Endothelial cell of umbilical vein (primary cell): ENCODE measurements around the gene CYP3A4. TPM values are rescaled to one million over a fixed set of nuclear protein-coding genes. Genes with fewer than 3 reads are reported as not detected.

Experiments used
- BruUV-seq: library from RNA; stranded (reverse); fragments of 400-500 nt; replicated peaks from 2 replicates; lab custom pipeline; 2021; lab: Mats Ljungman, UMichigan
- CTCF ChIA-PET: fragments of 300-600, 350-600 bp; sonication (Branson Sonifier 250); formaldehyde crosslinking; loops from one replicate; lab custom pipeline; 2021; ENCODE audit warnings: antibody characterized with exemption, inconsistent platforms; lab: Charles Lee
- POLR2A ChIA-PET: fragments of 300-600, 350-600 bp; sonication (Branson Sonifier 250); formaldehyde crosslinking; loops from one replicate; lab custom pipeline; 2021; ENCODE audit warnings: antibody characterized with exemption, inconsistent platforms; lab: Charles Lee
- DNase-seq: peaks from one replicate; pipeline ENCODE4 v3.0.0-alpha.2; 2011; ENCODE audit warnings: low read depth, low spot score
- FAIRE-seq: peaks from 2 replicates; lab custom pipeline; 2011; peaks lifted over from hg19 to GRCh38; lab: Jason Lieb, UNC
- H2AFZ ChIP-seq: 2 replicates; pipeline ENCODE4 v1.6.0; 2012; ENCODE audit warnings: low read depth, low read length, control low read depth, inconsistent platforms
- H3K27ac ChIP-seq: 2 replicates; pipeline ENCODE4 v1.5.1; 2011; ENCODE audit warnings: low read depth, mild to moderate bottlenecking, control low read depth, low read length, moderate library complexity; ENCODE audit not compliant: insufficient read depth
- H3K27me3 ChIP-seq, 2 experiments: 2 replicates each; pipeline versions ENCODE4 v1.6.0 to v1.6.1; 2011; ENCODE audit warnings: low read length in 2 of 2, mixed read lengths in 1 of 2; ENCODE audit not compliant: control insufficient read depth in 2 of 2, insufficient read depth in 2 of 2
- H3K36me3 ChIP-seq, 2 experiments: 2 replicates in 1 of 2; 3 replicates in 1 of 2; pipeline ENCODE4 v1.5.1; 2011; ENCODE audit warnings: low read length in 2 of 2, mild to moderate bottlenecking in 1 of 2, moderate library complexity in 1 of 2; ENCODE audit not compliant: control insufficient read depth in 2 of 2, insufficient read depth in 2 of 2; ENCODE audit errors: extremely low read depth in 1 of 2
- H3K4me1 ChIP-seq: 3 replicates; pipeline ENCODE4 v1.5.1; 2011; ENCODE audit warnings: mild to moderate bottlenecking, low read length; ENCODE audit not compliant: control insufficient read depth, insufficient read depth; ENCODE audit errors: extremely low read depth
- H3K4me2 ChIP-seq: 2 replicates; pipeline ENCODE4 v1.6.1; 2011; ENCODE audit warnings: low read length, control low read depth, mixed read lengths; ENCODE audit not compliant: insufficient read depth
- H3K4me3 ChIP-seq, 3 experiments: fragments of 200-600 bp in 1 of 3; sonication (generic), shearing (Covaris generic) in 1 of 3; replicated peaks in 1 of 3; 2 replicates each; pipeline ENCODE4 v1.5.1; 2011 to 2016; ENCODE audit warnings: control low read depth in 3 of 3, low read length in 3 of 3, mild to moderate bottlenecking in 2 of 3, inconsistent platforms in 1 of 3, low read depth in 1 of 3, moderate library complexity in 1 of 3; ENCODE audit not compliant: insufficient read depth in 1 of 3
- H3K79me2 ChIP-seq: 2 replicates; pipeline ENCODE4 v1.6.0; 2012; ENCODE audit warnings: low read length, inconsistent platforms; ENCODE audit not compliant: control insufficient read depth, insufficient read depth
- H3K9ac ChIP-seq: replicated peaks from 2 replicates; pipeline ENCODE3; 2011; ENCODE audit warnings: low read length, control low read depth; ENCODE audit not compliant: insufficient read depth; ENCODE audit errors: extremely low read depth
- H3K9me1 ChIP-seq: replicated peaks from 3 replicates; pipeline ENCODE4 v1.6.0; 2011; ENCODE audit warnings: mild to moderate bottlenecking, low read length; ENCODE audit not compliant: control insufficient read depth, insufficient read depth; ENCODE audit errors: extremely low read depth
- H3K9me3 ChIP-seq: replicated peaks from 2 replicates; pipeline ENCODE4 v1.5.1; 2012; ENCODE audit warnings: low read length, inconsistent platforms; ENCODE audit not compliant: control insufficient read depth, insufficient read depth
- H4K20me1 ChIP-seq: replicated peaks from 2 replicates; pipeline ENCODE3; 2011; ENCODE audit warnings: mild to moderate bottlenecking, low read length; ENCODE audit not compliant: control insufficient read depth, insufficient read depth; ENCODE audit errors: extremely low read depth
- EZH2 ChIP-seq: IDR thresholded peaks from 2 replicates; pipeline ENCODE4 v1.6.1; 2012; ENCODE audit warnings: borderline replicate concordance, low read depth, mild to moderate bottlenecking, moderate library complexity, low read length, inconsistent platforms; ENCODE audit not compliant: severe bottlenecking
- FOS ChIP-seq: IDR thresholded peaks from 2 replicates; pipeline ENCODE4 v1.6.1; 2011; ENCODE audit warnings: mild to moderate bottlenecking, low read length, moderate library complexity, borderline replicate concordance; ENCODE audit not compliant: insufficient read depth
- GATA2 ChIP-seq: IDR thresholded peaks from 2 replicates; pipeline ENCODE4 v1.7.0; 2011; ENCODE audit warnings: low read depth, mild to moderate bottlenecking, moderate library complexity, mixed read lengths, low read length; ENCODE audit not compliant: insufficient read length, insufficient read depth
- JUN ChIP-seq: IDR thresholded peaks from 2 replicates; pipeline ENCODE4 v1.6.1; 2011; ENCODE audit warnings: borderline replicate concordance, low read depth; ENCODE audit not compliant: insufficient read length, insufficient read depth
- MYC ChIP-seq: IDR thresholded peaks from one replicate; pipeline ENCODE4 v1.6.1; 2011; ENCODE audit warnings: mild to moderate bottlenecking, low read depth, low read length
- POLR2A ChIP-seq: IDR thresholded peaks from 2 replicates; pipeline ENCODE4 v1.6.1; 2012; ENCODE audit warnings: low read depth, mild to moderate bottlenecking, control low read depth, low read length
- POLR2AphosphoS5 ChIP-seq: IDR thresholded peaks from 2 replicates; pipeline ENCODE4 v1.6.1; 2012; ENCODE audit warnings: low read depth, mild to moderate bottlenecking, control low read depth, low read length, moderate library complexity; ENCODE audit not compliant: insufficient read depth
- dilution Hi-C: fragments of 300-500 bp; cut with MboI; formaldehyde crosslinking; loops from one replicate; pipeline ENCODE4 v1.15.0; 2019; ENCODE audit warnings: low sequenced_read_pairs; ENCODE audit not compliant: extremely low pct_ligation_motif_present
- intact Hi-C: fragments of 100-400 bp; cut with micrococcal nuclease; formaldehyde crosslinking; loops from one replicate; pipeline ENCODE4 v1.10.0; 2022
- polyA plus RNA-seq, 4 experiments: library from polyadenylated mRNA; depleted of rRNA in 3 of 4; stranded (reverse) in 3 of 4; unstranded in 1 of 4; fragments of >200 nt; gene quantifications; 2 replicates each; pipeline versions ENCODE4 v1.2.1 to v1.2.3, GENCODE V29; 2011 to 2012; ENCODE audit warnings: missing spikeins in 1 of 4
- total RNA-seq: library from RNA; stranded (reverse); gene quantifications from 2 replicates; pipeline ENCODE4 v1.2.3, GENCODE V29; 2021
- TF ChIP-seq, protein P1 (sequence below), 2 donors: IDR thresholded peaks; 1 replicate in 1 of 2; 2 replicates in 1 of 2; pipeline ENCODE4 v1.5.1; 2011; ENCODE audit warnings: low read length in 2 of 2, mild to moderate bottlenecking in 2 of 2, moderate library complexity in 2 of 2, control low read depth in 1 of 2, inconsistent platforms in 1 of 2, low read depth in 1 of 2; ENCODE audit not compliant: insufficient read depth in 1 of 2; ENCODE audit errors: extremely low read depth in 1 of 2
- TF ChIP-seq, protein P2 (sequence below): IDR thresholded peaks from 2 replicates; pipeline ENCODE4 v1.6.1; 2011; ENCODE audit not compliant: insufficient read depth, insufficient read length

CYP3A4 gene
- total and polyA plus RNA-seq, 2 donors (not counting 3 experiments of a cell fraction or from before 2014, with no cell fraction given): not detected

DNA sequence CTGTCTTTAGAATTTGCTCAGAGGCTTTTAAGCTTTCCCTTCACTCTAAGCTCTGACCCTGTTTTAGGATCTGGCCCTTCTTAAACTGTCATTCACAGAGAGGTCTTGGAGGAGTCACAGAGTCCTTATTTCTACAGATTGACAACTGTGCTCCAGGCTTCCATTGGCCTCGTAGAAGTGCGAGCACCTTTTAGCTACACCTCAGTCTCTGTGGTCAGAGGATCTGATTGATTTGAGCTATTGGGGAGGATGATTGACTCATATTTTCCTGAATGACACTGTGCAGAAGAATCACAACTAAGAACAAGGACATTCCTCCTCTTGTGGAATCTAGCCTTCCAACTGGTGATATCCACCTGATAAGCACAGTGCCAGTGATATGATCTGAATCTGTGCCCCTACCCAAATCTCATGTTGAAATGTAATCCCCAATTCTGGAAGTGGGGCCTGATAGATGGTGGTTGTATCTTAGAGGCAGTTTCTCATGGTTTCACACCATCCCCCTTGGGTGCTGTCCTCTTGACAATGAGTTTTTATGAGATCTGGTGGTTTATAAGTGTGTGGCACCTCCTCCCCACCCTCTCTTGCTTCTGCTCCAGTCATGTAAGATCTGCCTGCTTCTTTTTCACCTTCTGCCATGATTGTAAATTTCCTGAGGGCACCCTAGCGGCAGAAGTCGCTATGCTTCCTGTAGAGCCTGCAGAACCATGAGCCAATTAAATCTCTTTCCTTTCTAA is 52.2 kb downstream of the CYP3A4 start:
- DNase-seq: no peak
- no peak overlapping the region for H3K4me3 ChIP-seq
- BruUV-seq: no TSS peak
- POLR2A ChIA-PET: no interaction called here
- H2AFZ ChIP-seq: no peak overlapping the region
- H3K9me3 ChIP-seq: no peaks in the 10 kb centered on the region
- H3K4me1 ChIP-seq: no peaks in the 10 kb centered on the region
- no peaks in the 10 kb centered on the region for H3K79me2 ChIP-seq
- FAIRE-seq: no peak
- dilution Hi-C loops: no loop called here
- no peak overlapping the region for H3K9ac ChIP-seq
- H4K20me1 ChIP-seq: no peaks in the 10 kb centered on the region
- H3K27me3 ChIP-seq: no peaks in the 10 kb centered on the region
- H3K9me1 ChIP-seq: no peaks in the 10 kb centered on the region
- H3K27ac ChIP-seq: no peak overlapping the region
- TF ChIP-seq, protein P1, sequence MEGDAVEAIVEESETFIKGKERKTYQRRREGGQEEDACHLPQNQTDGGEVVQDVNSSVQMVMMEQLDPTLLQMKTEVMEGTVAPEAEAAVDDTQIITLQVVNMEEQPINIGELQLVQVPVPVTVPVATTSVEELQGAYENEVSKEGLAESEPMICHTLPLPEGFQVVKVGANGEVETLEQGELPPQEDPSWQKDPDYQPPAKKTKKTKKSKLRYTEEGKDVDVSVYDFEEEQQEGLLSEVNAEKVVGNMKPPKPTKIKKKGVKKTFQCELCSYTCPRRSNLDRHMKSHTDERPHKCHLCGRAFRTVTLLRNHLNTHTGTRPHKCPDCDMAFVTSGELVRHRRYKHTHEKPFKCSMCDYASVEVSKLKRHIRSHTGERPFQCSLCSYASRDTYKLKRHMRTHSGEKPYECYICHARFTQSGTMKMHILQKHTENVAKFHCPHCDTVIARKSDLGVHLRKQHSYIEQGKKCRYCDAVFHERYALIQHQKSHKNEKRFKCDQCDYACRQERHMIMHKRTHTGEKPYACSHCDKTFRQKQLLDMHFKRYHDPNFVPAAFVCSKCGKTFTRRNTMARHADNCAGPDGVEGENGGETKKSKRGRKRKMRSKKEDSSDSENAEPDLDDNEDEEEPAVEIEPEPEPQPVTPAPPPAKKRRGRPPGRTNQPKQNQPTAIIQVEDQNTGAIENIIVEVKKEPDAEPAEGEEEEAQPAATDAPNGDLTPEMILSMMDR (IDR thresholded peaks at IDR 0.05; ENCODE audit: extremely low read depth in 1 of 2, insufficient read depth in 1 of 2, low read depth in 1 of 2, low read length in 2 of 2): no peak
- no peak for TF ChIP-seq GATA2
- TF ChIP-seq, protein P2, sequence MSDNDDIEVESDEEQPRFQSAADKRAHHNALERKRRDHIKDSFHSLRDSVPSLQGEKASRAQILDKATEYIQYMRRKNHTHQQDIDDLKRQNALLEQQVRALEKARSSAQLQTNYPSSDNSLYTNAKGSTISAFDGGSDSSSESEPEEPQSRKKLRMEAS: no peak
- TF ChIP-seq POLR2AphosphoS5: no peak
- TF ChIP-seq POLR2A: no peak
- TF ChIP-seq JUN: no peak
- no peak for TF ChIP-seq MYC
- no peak for TF ChIP-seq EZH2
- TF ChIP-seq FOS: no peak
- intact Hi-C loops: no loop called here
- no peaks in the 10 kb centered on the region for H3K36me3 ChIP-seq
- no peak overlapping the region for H3K4me2 ChIP-seq
- CTCF ChIA-PET: no interaction called here
